ENCODE results near the gene SLC2A1. TPM values are rescaled to one million over a fixed set of nuclear protein-coding genes. Genes with fewer than 3 reads are reported as not detected.
A peak's percentile ranks its signal among the peaks of the same experiment; 100 is the strongest.

SLC2A1 gene
- polyA plus RNA-seq, 1 donor from 2014 or later, result 90.6 TPM

DNA sequence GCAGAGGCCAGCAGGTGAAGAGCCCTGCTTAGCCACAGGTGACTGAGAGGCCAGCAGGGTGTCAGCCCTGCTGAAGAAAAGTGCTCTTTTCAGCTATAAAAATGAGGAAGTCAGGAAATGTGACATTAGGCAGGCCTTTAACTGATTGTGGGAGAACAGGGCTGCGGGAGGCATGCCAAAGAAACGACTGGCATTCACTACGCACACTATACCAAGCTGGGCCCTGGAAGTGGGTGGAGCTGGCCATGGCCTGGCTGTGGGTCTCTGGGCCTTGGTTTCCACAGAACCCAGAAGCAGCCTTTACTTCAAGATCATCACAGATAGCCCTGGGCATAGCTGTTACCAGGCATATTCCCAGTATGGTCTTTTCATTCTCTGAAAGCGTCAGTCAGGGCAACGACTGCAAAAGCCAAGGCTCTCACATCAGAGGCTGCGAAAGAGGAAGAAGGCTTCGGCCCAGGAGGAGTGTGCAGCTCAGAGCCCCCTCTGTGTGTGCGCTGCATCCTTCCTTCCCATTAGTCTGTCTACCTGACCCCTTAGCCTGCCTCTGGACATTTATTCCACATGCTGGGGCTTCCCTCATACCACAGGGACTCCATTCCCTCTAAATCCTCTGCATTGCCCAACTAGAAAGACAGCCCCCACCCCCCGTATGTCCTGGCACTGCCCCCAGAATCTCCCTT is 14.3 kb downstream of the SLC2A1 start:
- no peaks in the 10 kb centered on the region for H3K27me3 Mint-ChIP-seq
- H3K4me3 Mint-ChIP-seq, result peak overlapping the region; percentile 62 to 89 (median 86)
- no peaks in the 10 kb centered on the region for H3K9me3 Mint-ChIP-seq
- peaks cover 12% of the 10 kb centered on the region for H3K36me3 Mint-ChIP-seq
- peak overlapping the region; percentile 91 to 97 (median 96) for H3K27ac Mint-ChIP-seq
- H3K4me1 Mint-ChIP-seq, result peaks cover 41 to 86% (median 72%) of the 10 kb centered on the region in 3 donors

GRCh38 chr1:42943728-42944127 is 14.9 kb downstream of the SLC2A1 start:
- peaks cover 41 to 88% (median 71%) of the 10 kb centered on the region in 3 donors for H3K4me1 Mint-ChIP-seq

GRCh38 chr1:42943166-42943565 is 15.5 kb downstream of the SLC2A1 start:
- Mint-ChIP-seq H3K4me1 (peaks cover 47 to 90% (median 77%) of the 10 kb centered on the region in 3 donors), H3K36me3 (peaks cover 13% of the 10 kb centered on the region), H3K9me3 (no peaks in the 10 kb centered on the region), H3K27me3 (no peaks in the 10 kb centered on the region), H3K27ac (peak overlapping the region; percentile 82 to 97 (median 94)), H3K4me3 (peak overlapping the region in 3 of 4 donors; percentile 21 to 89 (median 87))

More at GRCh38 chr1:42943728-42944127, 14.9 kb downstream of the SLC2A1 start:
- no peaks in the 10 kb centered on the region for H3K27me3 Mint-ChIP-seq
- H3K27ac Mint-ChIP-seq, result peak overlapping the region; percentile 91 to 97 (median 96)
- H3K9me3 Mint-ChIP-seq, result no peaks in the 10 kb centered on the region
- H3K4me3 Mint-ChIP-seq, result peak overlapping the region in 3 of 4 donors; percentile 85 to 89 (median 88)
- H3K36me3 Mint-ChIP-seq, result peaks cover 13% of the 10 kb centered on the region

DNA sequence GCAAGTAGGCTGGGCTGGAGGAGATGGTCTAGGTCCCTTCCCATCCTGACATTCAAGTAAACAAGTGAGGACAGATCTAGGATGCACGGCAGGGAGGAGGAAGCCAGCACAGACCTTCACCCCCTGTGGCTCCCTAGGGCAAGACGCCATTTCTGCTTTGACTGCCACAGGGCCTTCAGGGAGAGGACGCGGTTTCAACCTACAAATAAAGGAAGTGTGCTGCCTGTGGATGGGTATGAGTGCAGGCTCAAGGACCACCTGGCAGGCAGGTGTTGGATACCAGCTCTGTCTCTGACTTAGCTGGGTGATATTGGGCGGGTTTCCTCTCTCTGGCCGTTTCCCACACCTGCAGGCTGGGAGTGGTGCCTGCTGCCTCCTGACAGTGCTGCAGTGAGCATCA is 16.2 kb downstream of the SLC2A1 start:
- Mint-ChIP-seq H3K27me3 (no peaks in the 10 kb centered on the region), H3K4me1 (peaks cover 53 to 91% (median 78%) of the 10 kb centered on the region in 3 donors), H3K9me3 (no peaks in the 10 kb centered on the region), H3K4me3 (peak overlapping the region in 3 of 4 donors; percentile 21 to 89 (median 87)), H3K27ac (peak overlapping the region; percentile 82 to 97 (median 94)), H3K36me3 (peaks cover 13% of the 10 kb centered on the region)

DNA sequence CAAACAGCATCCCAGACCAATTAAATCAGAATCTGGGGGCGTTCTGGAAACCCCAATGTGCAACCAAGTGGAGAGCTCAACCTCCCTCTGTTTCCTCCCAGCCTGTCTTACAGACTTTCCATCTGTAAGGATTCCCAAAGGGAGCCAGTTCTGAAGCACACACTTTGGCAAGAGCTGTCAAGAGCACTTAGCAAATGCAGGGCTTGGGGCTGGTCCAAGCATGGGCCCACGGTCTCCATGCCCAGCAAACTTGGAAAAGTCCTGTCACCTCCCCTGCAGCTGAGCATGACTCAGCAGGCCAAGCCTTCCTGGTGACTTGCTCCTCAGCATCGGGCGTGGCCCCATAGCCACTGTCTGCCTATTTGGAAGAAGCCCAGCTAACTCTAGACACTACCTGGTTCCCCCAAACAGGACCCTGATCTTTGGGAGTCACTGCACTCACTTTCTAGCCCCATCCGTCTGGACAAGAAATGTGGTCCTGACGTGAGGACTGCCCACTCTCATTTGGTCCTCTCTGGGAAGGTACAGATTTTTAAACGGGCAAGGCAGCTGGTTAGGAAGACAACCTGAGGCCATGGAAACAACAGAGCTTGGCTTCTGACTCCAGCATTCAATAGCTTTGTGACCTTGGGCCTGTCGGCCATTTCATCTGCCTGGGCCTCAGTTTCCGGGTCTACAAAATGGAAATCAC is 16.9 kb downstream of the SLC2A1 start:
- Mint-ChIP-seq H3K27me3 (no peaks in the 10 kb centered on the region), H3K4me1 (peaks cover 59 to 91% (median 80%) of the 10 kb centered on the region in 3 donors), H3K4me3 (peak overlapping the region in 3 of 4 donors; percentile 21 to 87 (median 82)), H3K36me3 (peaks cover 13% of the 10 kb centered on the region), H3K9me3 (no peaks in the 10 kb centered on the region), H3K27ac (peak overlapping the region; percentile 82 to 97 (median 94))

DNA sequence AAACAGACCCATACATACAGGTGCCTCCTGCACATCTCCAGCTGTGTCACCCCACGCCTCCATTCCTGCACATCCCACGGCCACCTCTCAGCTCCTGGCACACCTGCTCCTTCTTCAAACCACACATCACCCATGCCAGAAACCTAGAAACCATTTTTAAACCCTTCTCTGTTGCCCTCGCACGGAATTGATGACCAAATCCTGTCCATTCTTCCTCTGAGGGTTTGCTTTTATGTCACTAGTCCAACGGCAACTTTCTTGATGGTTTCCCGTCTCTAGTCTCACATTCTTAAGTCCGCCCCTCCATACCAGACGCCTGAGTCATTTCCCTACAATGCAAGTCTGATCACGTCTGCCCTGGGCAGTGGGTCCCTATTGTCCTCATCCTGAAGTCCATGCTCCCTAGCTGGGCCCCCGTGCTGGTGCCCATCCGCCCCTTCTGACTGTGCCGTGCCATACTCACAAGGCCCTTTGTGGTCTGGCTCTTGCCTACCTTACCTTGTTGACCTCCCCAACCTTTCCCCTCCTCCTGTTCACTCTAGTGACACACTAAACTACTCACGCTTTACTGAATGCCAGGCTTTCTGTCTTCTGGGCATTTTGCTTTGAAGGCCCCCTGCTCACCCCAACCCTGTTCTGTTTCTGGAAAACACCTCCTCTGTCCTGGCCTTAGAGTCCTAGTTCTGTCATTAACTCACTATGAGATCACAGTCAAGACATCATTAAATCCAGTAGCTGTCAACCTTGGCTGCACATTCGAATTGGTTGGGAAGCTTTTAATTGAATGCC is 17.6 kb downstream of the SLC2A1 start:
- H3K27me3 Mint-ChIP-seq, result no peaks in the 10 kb centered on the region
- peaks cover 63 to 91% (median 77%) of the 10 kb centered on the region in 3 donors for H3K4me1 Mint-ChIP-seq
- H3K9me3 Mint-ChIP-seq, result no peaks in the 10 kb centered on the region
- peak overlapping the region in 2 of 4 donors; percentile 42 to 82 for H3K4me3 Mint-ChIP-seq
- peaks cover 12% of the 10 kb centered on the region for H3K36me3 Mint-ChIP-seq
- peak overlapping the region; percentile 82 to 94 (median 86) for H3K27ac Mint-ChIP-seq

- peaks cover 13% of the 10 kb centered on the region for H3K36me3 Mint-ChIP-seq
- no peaks in the 10 kb centered on the region for H3K27me3 Mint-ChIP-seq
- H3K4me3 Mint-ChIP-seq, result peak overlapping the region in 3 of 4 donors; percentile 74 to 89 (median 85)
- peak overlapping the region; percentile 93 to 99 (median 94) for H3K27ac Mint-ChIP-seq
- H3K4me1 Mint-ChIP-seq, result peaks cover 56 to 94% (median 77%) of the 10 kb centered on the region in 3 donors
- no peaks in the 10 kb centered on the region for H3K9me3 Mint-ChIP-seq
These were observed 19.7 kb downstream of the SLC2A1 start for GRCh38 chr1:42938645-42939615.

DNA sequence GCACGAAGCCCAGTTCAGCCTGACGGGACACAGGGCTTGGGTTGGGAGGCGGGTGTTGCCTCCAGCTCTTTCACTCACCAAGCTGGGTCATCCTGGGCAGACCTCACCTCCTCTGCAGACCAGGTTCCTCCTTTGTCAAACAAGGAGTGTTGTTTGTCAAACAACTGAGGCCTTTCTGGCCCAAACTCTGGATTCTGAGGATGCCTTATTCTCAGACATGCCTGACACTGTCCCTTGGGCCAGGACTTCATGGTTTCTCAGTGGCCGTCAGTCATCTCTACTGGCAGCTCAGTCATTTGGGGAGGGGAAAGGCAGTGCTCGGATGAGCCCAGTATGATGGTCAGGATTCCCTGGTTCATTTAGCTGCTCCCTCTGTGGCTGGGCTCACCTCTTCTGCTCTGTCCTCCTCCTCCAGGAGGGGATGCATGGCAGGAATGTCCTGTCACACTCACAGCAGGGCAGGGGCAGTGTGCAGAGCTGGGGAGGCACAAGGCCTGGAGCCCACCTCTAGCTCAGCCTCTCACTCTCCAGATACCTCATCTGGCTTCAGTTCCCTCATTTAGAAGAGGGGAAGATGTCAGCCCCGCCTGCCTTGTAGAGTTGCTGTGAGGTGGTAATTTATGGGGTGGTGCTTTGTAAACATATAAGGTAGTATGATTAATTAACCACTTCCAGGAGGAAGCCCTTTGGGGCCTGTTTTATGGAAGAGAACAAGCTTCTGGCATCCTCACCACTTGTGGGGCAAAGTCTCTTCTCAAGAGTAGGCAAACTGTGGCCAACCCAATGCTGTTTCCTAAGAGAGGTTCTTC is 20.6 kb downstream of the SLC2A1 start:
- Mint-ChIP-seq H3K4me3 (peak overlapping the region; percentile 41 to 89 (median 80)), H3K36me3 (peaks cover 13% of the 10 kb centered on the region), H3K9me3 (no peaks in the 10 kb centered on the region), H3K27ac (peak overlapping the region; percentile 93 to 99 (median 94)), H3K4me1 (peaks cover 60 to 97% (median 80%) of the 10 kb centered on the region in 3 donors), H3K27me3 (no peaks in the 10 kb centered on the region)

GRCh38 chr1:42937141-42937696 is 21.4 kb downstream of the SLC2A1 start:
- H3K27ac Mint-ChIP-seq, result peak overlapping the region; percentile 93 to 99 (median 94)
- no peaks in the 10 kb centered on the region for H3K27me3 Mint-ChIP-seq
- no peaks in the 10 kb centered on the region for H3K9me3 Mint-ChIP-seq
- H3K4me1 Mint-ChIP-seq, result peaks cover 62 to 97% (median 80%) of the 10 kb centered on the region in 3 donors
- H3K4me3 Mint-ChIP-seq, result peak overlapping the region in 3 of 4 donors; percentile 74 to 95 (median 83)
- peaks cover 11% of the 10 kb centered on the region for H3K36me3 Mint-ChIP-seq

DNA sequence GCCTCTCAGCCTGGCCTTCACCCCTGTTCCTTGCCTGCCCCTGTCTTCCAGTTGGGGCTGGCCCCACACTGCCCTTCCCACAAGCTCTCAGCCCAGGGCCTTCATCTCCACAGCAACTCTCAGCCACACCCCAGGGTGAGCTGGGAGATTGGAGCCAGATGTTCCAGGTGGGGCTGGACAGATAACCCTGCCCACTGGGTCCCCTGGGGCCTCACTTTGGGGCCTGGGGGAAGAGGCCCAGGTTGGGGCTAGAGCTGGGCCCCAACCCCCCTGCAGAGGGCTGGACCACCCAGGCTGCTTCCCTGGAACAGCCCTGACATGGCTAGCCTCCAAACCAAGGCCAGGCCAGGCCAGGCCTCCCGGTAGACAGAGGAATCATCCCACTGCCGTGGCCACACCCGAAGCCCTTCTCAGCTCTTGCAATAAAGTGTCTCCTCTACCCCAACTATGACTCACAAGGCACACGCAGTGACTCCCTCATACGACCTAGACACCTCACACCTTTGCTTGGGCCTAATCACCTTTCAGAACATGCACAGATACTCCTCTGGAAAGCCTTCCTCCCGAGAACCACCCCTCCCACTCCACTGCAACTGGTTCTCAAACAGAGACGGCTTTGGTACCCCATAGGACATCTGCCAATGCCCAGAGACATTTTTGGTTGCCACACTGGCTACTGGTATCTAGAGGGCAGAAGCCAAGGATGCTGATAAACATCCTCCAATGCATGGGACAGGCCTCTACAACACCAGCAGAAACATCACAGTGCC is 22.2 kb downstream of the SLC2A1 start:
- peak overlapping the region; percentile 35 to 95 (median 78) for H3K4me3 Mint-ChIP-seq
- peaks cover 65 to 96% (median 77%) of the 10 kb centered on the region in 3 donors for H3K4me1 Mint-ChIP-seq
- H3K9me3 Mint-ChIP-seq, result no peaks in the 10 kb centered on the region
- peaks cover 10% of the 10 kb centered on the region for H3K36me3 Mint-ChIP-seq
- no peaks in the 10 kb centered on the region for H3K27me3 Mint-ChIP-seq
- peak overlapping the region; percentile 94 to 99 (median 98) for H3K27ac Mint-ChIP-seq

DNA sequence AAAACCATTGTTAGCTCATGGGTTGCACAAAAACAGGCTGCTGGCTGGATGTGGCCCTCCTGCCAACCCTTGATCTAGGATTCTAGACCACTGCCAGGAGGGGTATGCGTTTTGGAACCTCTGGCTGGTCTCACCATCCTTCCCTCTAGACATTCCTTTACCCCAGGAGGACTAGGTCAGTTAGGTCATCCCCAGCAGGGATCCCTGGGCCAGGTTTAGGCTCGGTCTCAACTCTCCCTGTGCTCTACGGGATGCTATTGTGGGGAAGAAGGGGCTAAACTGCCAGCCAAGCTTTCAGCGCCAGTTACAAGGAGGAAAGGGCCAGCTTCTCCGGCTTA is 22.7 kb downstream of the SLC2A1 start:
- Mint-ChIP-seq H3K9me3 (no peaks in the 10 kb centered on the region), H3K4me1 (peaks cover 65 to 96% (median 78%) of the 10 kb centered on the region in 3 donors), H3K4me3 (peak overlapping the region in 3 of 4 donors; percentile 84 to 91 (median 87)), H3K27me3 (no peaks in the 10 kb centered on the region), H3K27ac (peak overlapping the region; percentile 94 to 99 (median 98)), H3K36me3 (peaks cover 8% of the 10 kb centered on the region)

DNA sequence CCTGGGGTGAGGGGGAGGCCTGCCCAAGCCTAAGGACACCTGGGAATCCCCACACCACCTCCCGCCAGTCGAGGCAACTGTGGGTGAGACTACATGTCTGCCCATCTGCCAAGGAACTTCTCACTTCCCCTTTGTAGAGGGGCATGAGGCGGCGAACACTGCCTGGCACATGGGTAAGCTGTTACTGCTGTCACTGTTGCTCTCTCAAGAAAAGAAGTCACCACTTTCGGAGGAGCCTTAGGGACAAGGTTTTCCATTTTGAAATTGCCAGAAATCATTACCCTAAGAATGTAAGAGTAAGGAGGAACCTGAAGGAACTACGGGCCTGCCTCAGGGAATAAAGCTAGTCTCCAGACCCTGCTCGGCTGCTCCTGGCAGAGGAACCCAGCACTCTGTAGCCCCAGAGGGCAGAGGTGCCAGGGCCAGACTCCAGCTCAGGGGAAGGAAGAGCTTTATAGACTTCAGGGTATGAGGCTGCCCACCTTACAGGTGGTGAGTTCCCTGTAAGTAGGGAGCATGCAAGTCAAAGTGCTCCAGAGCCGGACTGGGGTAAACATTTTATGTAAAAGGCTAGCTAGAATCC is 23.3 kb downstream of the SLC2A1 start:
- H3K9me3 Mint-ChIP-seq, result no peaks in the 10 kb centered on the region
- peak overlapping the region; percentile 67 to 91 (median 86) for H3K4me3 Mint-ChIP-seq
- peak overlapping the region; percentile 94 to 99 (median 98) for H3K27ac Mint-ChIP-seq
- H3K4me1 Mint-ChIP-seq, result peaks cover 62 to 95% (median 75%) of the 10 kb centered on the region in 3 donors
- H3K36me3 Mint-ChIP-seq, result peaks cover 4% of the 10 kb centered on the region
- no peaks in the 10 kb centered on the region for H3K27me3 Mint-ChIP-seq

Measured in IgD-negative memory B cell (primary cell).